C4-2B (cell line): Measurements from ENCODE around the gene RWDD4.

Experiments used
- ZFX ChIP-seq: fragments of 450-650 bp; IDR thresholded peaks from 2 replicates; pipeline ENCODE4 v1.6.1; 2017
- TF ChIP-seq, protein P1 (sequence below): fragments of 450-650 bp; conservative IDR thresholded peaks from 2 replicates; pipeline ENCODE4 v1.5.1; 2017; ENCODE audit warnings: mild to moderate bottlenecking

DNA sequence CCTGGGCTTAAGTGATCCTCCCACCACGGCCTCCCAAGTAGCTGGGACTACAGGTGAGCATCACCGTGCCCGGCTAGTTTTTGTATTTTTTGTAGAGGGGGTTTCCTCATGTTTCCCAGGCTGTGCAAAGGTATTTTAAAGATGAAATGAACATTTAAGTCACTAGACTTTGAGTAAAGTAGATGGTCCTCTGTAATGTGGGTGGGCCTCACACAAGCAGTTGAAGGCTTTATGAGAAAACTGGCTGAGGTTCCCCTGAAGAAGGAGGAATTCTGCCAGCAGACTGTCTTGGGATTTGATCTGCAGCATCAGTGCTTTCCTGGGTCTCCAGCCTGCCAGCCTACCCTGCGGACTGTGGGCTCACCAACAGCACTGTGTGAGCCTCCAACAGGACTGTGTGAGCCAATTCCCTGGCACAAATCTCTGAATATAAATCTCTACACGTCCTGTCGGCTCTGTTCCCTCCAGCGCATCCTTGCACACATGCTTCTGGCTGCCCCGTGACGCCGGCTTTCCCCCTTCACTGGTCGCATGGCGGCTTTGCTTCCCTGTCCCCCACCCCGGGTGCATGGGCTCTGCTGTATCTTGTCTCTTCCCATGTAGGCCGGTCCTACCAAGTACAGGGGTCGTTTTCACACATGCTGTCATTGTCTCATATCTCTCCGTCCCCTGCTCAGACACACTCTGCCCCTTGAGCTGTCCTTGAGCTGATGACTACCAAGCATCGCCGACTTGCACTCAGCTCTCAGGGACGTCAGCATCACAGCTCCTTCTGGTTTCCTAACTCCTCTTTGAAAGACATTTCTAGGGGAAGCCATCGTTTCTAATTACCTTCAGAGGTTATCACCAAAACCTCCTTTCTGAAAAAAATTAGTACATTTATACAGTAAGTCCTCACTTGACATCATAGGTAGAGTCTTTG, 46.4 kb downstream of the RWDD4 start:
- TF ChIP-seq, protein P1, sequence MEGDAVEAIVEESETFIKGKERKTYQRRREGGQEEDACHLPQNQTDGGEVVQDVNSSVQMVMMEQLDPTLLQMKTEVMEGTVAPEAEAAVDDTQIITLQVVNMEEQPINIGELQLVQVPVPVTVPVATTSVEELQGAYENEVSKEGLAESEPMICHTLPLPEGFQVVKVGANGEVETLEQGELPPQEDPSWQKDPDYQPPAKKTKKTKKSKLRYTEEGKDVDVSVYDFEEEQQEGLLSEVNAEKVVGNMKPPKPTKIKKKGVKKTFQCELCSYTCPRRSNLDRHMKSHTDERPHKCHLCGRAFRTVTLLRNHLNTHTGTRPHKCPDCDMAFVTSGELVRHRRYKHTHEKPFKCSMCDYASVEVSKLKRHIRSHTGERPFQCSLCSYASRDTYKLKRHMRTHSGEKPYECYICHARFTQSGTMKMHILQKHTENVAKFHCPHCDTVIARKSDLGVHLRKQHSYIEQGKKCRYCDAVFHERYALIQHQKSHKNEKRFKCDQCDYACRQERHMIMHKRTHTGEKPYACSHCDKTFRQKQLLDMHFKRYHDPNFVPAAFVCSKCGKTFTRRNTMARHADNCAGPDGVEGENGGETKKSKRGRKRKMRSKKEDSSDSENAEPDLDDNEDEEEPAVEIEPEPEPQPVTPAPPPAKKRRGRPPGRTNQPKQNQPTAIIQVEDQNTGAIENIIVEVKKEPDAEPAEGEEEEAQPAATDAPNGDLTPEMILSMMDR, result no peak
- no peak for TF ChIP-seq ZFX
